ENCODE results near the gene IFT52. TPM values are rescaled to one million over a fixed set of nuclear protein-coding genes. Genes with fewer than 3 reads are reported as not detected.

Gene IFT52
- total and polyA plus RNA-seq, 2 of the 8 experiments (the other 6 are each of a cell fraction or from before 2014, with no cell fraction given), result 35.6 to 40.4 TPM

DNA sequence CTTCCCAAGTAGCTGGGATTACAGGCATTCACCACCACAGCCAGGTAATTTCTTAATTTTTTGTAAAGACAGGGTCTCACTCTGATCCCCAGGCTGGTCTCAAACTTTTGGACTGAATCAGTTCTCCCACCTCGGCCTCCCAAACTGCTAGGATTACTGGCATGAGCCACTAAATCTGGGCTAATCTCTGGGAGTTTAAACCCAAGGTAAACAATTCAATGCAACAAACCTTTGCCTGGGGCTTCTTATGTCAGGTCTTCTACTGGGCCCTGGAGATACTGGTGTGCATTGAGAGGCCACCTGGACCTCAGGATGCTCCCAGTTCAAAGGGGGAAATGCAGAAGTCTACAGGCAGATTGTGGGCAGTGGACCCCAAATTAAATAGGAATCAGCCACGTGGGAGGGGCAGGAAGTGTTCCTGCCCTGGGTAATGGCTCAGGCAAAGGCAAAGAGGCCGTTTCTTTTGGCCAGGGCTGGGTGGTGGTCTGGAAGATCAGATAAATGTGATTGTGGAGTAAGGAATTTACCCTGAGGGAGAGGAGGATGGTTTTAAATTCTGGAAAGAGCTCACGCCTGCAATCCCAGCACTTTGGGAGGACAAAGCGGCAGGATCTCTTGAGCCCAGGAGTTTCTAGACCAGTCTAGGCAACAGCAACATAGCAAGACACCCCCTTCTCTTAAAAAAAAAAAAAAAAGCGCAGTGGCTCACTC is 74.9 kb downstream of the IFT52 start (continued):
- TF ChIP-seq TAF7 (optimal IDR thresholded peaks at IDR 0.05; ENCODE audit: borderline replicate concordance, low read depth, low read length) (no peak), KDM5A (IDR thresholded peaks at IDR 0.05; ENCODE audit: low read length) (no peak), MAFK (IDR thresholded peaks at IDR 0.05; ENCODE audit: low read depth, low read length) (no peak), KDM4A (IDR thresholded peaks at IDR 0.05; ENCODE audit: low read depth, low read length, severe bottlenecking) (no peak), NRF1 (IDR thresholded peaks at IDR 0.05; ENCODE audit: low read depth, low read length) (no peak)
- TF ChIP-seq, protein P1, sequence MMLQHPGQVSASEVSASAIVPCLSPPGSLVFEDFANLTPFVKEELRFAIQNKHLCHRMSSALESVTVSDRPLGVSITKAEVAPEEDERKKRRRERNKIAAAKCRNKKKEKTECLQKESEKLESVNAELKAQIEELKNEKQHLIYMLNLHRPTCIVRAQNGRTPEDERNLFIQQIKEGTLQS (IDR thresholded peaks at IDR 0.05; ENCODE audit: insufficient read depth, low read depth, low read length), result no peak
- TF ChIP-seq, protein P2, sequence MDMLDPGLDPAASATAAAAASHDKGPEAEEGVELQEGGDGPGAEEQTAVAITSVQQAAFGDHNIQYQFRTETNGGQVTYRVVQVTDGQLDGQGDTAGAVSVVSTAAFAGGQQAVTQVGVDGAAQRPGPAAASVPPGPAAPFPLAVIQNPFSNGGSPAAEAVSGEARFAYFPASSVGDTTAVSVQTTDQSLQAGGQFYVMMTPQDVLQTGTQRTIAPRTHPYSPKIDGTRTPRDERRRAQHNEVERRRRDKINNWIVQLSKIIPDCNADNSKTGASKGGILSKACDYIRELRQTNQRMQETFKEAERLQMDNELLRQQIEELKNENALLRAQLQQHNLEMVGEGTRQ (IDR thresholded peaks at IDR 0.05; ENCODE audit: low read length), result no peak

All from H1 (cell line).